GM23338 (cell line): Measurements from ENCODE around the gene GNA15. TPM values are rescaled to one million over a fixed set of nuclear protein-coding genes. Genes with fewer than 3 reads are reported as not detected.
A peak's percentile ranks its signal among the peaks of the same experiment; 100 is the strongest.

ENCODE experiments used
- ATAC-seq: fragments of 200-7000 bp; cut with Tn5 transposase; 3 replicates; pipeline ENCODE4 v1.9.1; 2020
- DNase-seq: peaks from one replicate; pipeline ENCODE4 v3.0.0-alpha.2; 2015; ENCODE audit warnings: low spot score
- H2AFZ ChIP-seq: fragments of 200-600 bp; sonication (generic); 2 replicates; pipeline ENCODE4 v1.8.0; 2016; ENCODE audit warnings: antibody characterized with exemption, mild to moderate bottlenecking, moderate library complexity
- H3F3A ChIP-seq: fragments of 200-600 bp; sonication (generic); replicated peaks from 2 replicates; pipeline ENCODE4 v1.8.0; 2017; ENCODE audit warnings: antibody characterized with exemption, mixed run types, low read depth
- H3K27ac ChIP-seq: fragments of 200-600 bp; sonication (generic); 2 replicates; pipeline ENCODE4 v1.6.1; 2016; ENCODE audit warnings: low read depth
- H3K27me3 ChIP-seq: fragments of 200-600 bp; sonication (generic); 2 replicates; pipeline ENCODE4 v1.8.0; 2016; ENCODE audit warnings: mild to moderate bottlenecking, mixed run types, moderate library complexity; ENCODE audit not compliant: insufficient read depth
- H3K36me3 ChIP-seq: fragments of 200-600 bp; sonication (generic); 2 replicates; pipeline ENCODE4 v1.8.0; 2016; ENCODE audit warnings: mild to moderate bottlenecking; ENCODE audit not compliant: insufficient read depth
- H3K4me1 ChIP-seq: fragments of 200-600 bp; sonication (generic); 2 replicates; pipeline ENCODE4 v1.8.0; 2016; ENCODE audit warnings: mild to moderate bottlenecking, moderate library complexity; ENCODE audit not compliant: insufficient read depth
- H3K4me2 ChIP-seq: fragments of 200-600 bp; sonication (generic); 2 replicates; pipeline ENCODE4 v1.7.1; 2017; ENCODE audit warnings: mixed run types
- H3K4me3 ChIP-seq: fragments of 200-600 bp; sonication (generic); 2 replicates; pipeline ENCODE4 v1.6.1; 2016; ENCODE audit warnings: mixed run types
- H3K79me2 ChIP-seq: fragments of 200-600 bp; sonication (generic); replicated peaks from 2 replicates; pipeline ENCODE4 v1.8.0; 2017; ENCODE audit warnings: mild to moderate bottlenecking; ENCODE audit not compliant: insufficient read depth
- H3K9me2 ChIP-seq: fragments of 200-600 bp; sonication (generic); 2 replicates; pipeline ENCODE4 v1.8.0; 2017; ENCODE audit not compliant: insufficient read depth
- H4K20me1 ChIP-seq: fragments of 200-600 bp; sonication (generic); replicated peaks from 2 replicates; pipeline ENCODE4 v1.8.0; 2017; ENCODE audit warnings: mild to moderate bottlenecking; ENCODE audit not compliant: insufficient read depth
- H3K27ac Mint-ChIP-seq: 2 replicates; pipeline ENCODE4 v1.8.0; 2020; ENCODE audit warnings: inconsistent platforms, mild to moderate bottlenecking, moderate library complexity, mixed read lengths
- H3K27me3 Mint-ChIP-seq: 3 replicates; pipeline ENCODE4 v1.8.0; 2022; ENCODE audit warnings: low read depth, mild to moderate bottlenecking, moderate library complexity, mixed read lengths, inconsistent platforms; ENCODE audit not compliant: insufficient read depth, poor library complexity
- H3K36me3 Mint-ChIP-seq: 3 replicates; pipeline ENCODE4 v1.8.0; 2021; ENCODE audit warnings: low read depth, mild to moderate bottlenecking, inconsistent platforms, moderate library complexity, mixed read lengths
- H3K4me1 Mint-ChIP-seq: 3 replicates; pipeline ENCODE4 v1.8.0; 2020; ENCODE audit warnings: mild to moderate bottlenecking, inconsistent platforms, mixed read lengths
- H3K4me3 Mint-ChIP-seq: 3 replicates; pipeline ENCODE4 v1.8.0; 2021; ENCODE audit warnings: moderate library complexity, mild to moderate bottlenecking, inconsistent platforms, mixed read lengths
- H3K9me3 Mint-ChIP-seq: 3 replicates; pipeline ENCODE4 v1.8.0; 2020; ENCODE audit warnings: moderate library complexity, mild to moderate bottlenecking, inconsistent platforms, mixed read lengths
- NANOG ChIP-seq: IDR thresholded peaks from 2 replicates; pipeline ENCODE4 v1.6.1; 2016; ENCODE audit warnings: antibody characterized with exemption, borderline replicate concordance
- POLR2AphosphoS5 ChIP-seq: IDR thresholded peaks from 2 replicates; pipeline ENCODE4 v1.6.1; 2016; ENCODE audit warnings: antibody characterized with exemption, low read depth
- STAT1 ChIP-seq: IDR thresholded peaks from one replicate; pipeline ENCODE4 v1.6.1; 2016; ENCODE audit warnings: antibody characterized with exemption; ENCODE audit not compliant: unreplicated experiment
- ZNF114 ChIP-seq: fragments of 250-450 bp; sonication (Bioruptor Pico); IDR thresholded peaks from 2 replicates; pipeline ENCODE4 v1.5.0; 2020; ENCODE audit warnings: mild to moderate bottlenecking, moderate library complexity
- polyA plus RNA-seq: library from polyadenylated mRNA; unstranded; fragments of >200 nt; fragmentation: Nextera tagmentation; extraction: Ambion mirVana; gene quantifications from 2 replicates; pipeline ENCODE4 v1.2.1, GENCODE V29; 2016
- total RNA-seq: library from RNA; depleted of rRNA; stranded (reverse); fragments of >200 nt; shearing (Covaris generic); gene quantifications from 2 replicates; pipeline ENCODE4 v1.2.3, GENCODE V29; 2014
- TF ChIP-seq, protein P1 (sequence below): IDR thresholded peaks from 2 replicates; pipeline ENCODE4 v1.6.1; 2016; ENCODE audit warnings: antibody characterized with exemption
- TF ChIP-seq, protein P2 (sequence below): fragments of 250-450 bp; sonication (Bioruptor Pico); IDR thresholded peaks from 2 replicates; pipeline ENCODE4 v1.5.0; 2020; ENCODE audit warnings: mild to moderate bottlenecking, moderate library complexity

The GNA15 gene
- total and polyA plus RNA-seq, 2 experiments from 2014 or later = 0.14 to 0.31 TPM

GRCh38 chr19:3186160-3186688, 50.4 kb downstream of the GNA15 start:
- peaks cover 16% of the 10 kb centered on the region for H4K20me1 ChIP-seq
- H3K36me3 ChIP-seq = no peaks in the 10 kb centered on the region
- no peak overlapping the region for H3K27ac ChIP-seq
- H3K27me3 ChIP-seq = no peaks in the 10 kb centered on the region
- ATAC-seq = peak; percentile 19
- DNase-seq = peak; percentile 47
- peaks cover 6% of the 10 kb centered on the region; the same call in 1 of the 2 replicates for H3K4me1 ChIP-seq
- no peaks in the 10 kb centered on the region for H3K9me2 ChIP-seq
- peaks cover 4% of the 10 kb centered on the region; the same call in 2 of the 3 replicates for H3K36me3 Mint-ChIP-seq
- H3K27ac Mint-ChIP-seq = peak overlapping the region; percentile 91
- peak overlapping the region; percentile 93 for H3K4me2 ChIP-seq
- H3K27me3 Mint-ChIP-seq = peaks cover 16% of the 10 kb centered on the region
- peak overlapping the region; percentile 62 for H3K4me3 ChIP-seq
- TF ChIP-seq STAT1 (no peak), POLR2AphosphoS5 (no peak)
- no peaks in the 10 kb centered on the region for H3F3A ChIP-seq
- H3K9me3 Mint-ChIP-seq = no peaks in the 10 kb centered on the region
- H2AFZ ChIP-seq = no peak overlapping the region
- H3K4me3 Mint-ChIP-seq = peak overlapping the region; percentile 91
- peaks cover 22% of the 10 kb centered on the region for H3K4me1 Mint-ChIP-seq
- H3K79me2 ChIP-seq = peaks cover 50% of the 10 kb centered on the region

DNA sequence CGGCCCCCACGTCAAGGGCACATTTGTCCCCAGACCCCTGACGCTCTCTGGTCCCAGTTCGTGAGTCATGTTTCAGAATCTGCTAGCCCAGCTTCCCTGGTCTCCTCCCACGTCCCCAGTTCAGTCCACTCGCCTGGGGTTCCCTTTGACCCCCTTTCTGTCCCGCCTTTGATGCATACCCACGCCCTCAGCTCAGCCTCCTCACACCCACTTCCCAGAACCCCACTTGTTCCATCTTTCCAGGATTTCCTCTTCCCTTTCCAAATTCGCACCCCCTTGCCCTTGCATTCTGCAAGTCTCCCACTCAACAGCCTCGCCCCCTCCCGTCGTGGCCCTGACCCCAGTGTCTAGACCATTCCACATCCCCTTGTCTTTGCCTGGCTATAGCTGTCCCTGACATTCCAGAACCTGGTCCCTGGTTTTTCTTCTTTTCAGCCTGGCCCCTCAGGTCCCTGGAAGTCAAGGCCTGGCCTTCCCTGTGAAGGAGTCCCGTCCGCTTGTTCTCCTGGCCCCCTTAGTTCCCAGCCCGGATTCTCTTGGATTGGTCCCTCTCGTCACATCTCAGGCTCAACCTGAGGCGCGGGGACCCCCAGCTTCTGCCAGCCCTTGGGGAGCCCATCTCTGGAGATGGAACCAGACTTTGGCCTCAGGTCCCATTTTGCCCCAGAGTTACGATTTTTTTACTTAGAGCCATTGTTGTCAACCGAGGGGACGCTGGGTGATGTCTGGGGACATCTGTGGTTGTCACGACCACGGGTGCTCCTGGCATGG, 51.2 kb downstream of the GNA15 start:
- ATAC-seq (no peak), DNase-seq (no peak)
- no peak overlapping the region for H3K27ac ChIP-seq
- peaks cover 22% of the 10 kb centered on the region for H3K4me1 Mint-ChIP-seq
- peak overlapping the region; percentile 91 for H3K27ac Mint-ChIP-seq
- TF ChIP-seq, protein P1, sequence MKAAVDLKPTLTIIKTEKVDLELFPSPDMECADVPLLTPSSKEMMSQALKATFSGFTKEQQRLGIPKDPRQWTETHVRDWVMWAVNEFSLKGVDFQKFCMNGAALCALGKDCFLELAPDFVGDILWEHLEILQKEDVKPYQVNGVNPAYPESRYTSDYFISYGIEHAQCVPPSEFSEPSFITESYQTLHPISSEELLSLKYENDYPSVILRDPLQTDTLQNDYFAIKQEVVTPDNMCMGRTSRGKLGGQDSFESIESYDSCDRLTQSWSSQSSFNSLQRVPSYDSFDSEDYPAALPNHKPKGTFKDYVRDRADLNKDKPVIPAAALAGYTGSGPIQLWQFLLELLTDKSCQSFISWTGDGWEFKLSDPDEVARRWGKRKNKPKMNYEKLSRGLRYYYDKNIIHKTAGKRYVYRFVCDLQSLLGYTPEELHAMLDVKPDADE = no peak
- H3K36me3 Mint-ChIP-seq = peaks cover 4% of the 10 kb centered on the region; the same call in 2 of the 3 replicates
- no peaks in the 10 kb centered on the region for H3K9me3 Mint-ChIP-seq
- peaks cover 16% of the 10 kb centered on the region for H4K20me1 ChIP-seq
- no peaks in the 10 kb centered on the region for H3K36me3 ChIP-seq
- peak overlapping the region; percentile 93 for H3K4me2 ChIP-seq
- H3K9me2 ChIP-seq = no peaks in the 10 kb centered on the region
- peaks cover 6% of the 10 kb centered on the region; the same call in 1 of the 2 replicates for H3K4me1 ChIP-seq
- peak overlapping the region; percentile 91 for H3K4me3 Mint-ChIP-seq
- H2AFZ ChIP-seq = no peak overlapping the region
- peaks cover 18% of the 10 kb centered on the region for H3K27me3 Mint-ChIP-seq
- H3F3A ChIP-seq = no peaks in the 10 kb centered on the region
- H3K27me3 ChIP-seq = no peaks in the 10 kb centered on the region
- H3K4me3 ChIP-seq = peak overlapping the region; percentile 62
- H3K79me2 ChIP-seq = peaks cover 56% of the 10 kb centered on the region

DNA sequence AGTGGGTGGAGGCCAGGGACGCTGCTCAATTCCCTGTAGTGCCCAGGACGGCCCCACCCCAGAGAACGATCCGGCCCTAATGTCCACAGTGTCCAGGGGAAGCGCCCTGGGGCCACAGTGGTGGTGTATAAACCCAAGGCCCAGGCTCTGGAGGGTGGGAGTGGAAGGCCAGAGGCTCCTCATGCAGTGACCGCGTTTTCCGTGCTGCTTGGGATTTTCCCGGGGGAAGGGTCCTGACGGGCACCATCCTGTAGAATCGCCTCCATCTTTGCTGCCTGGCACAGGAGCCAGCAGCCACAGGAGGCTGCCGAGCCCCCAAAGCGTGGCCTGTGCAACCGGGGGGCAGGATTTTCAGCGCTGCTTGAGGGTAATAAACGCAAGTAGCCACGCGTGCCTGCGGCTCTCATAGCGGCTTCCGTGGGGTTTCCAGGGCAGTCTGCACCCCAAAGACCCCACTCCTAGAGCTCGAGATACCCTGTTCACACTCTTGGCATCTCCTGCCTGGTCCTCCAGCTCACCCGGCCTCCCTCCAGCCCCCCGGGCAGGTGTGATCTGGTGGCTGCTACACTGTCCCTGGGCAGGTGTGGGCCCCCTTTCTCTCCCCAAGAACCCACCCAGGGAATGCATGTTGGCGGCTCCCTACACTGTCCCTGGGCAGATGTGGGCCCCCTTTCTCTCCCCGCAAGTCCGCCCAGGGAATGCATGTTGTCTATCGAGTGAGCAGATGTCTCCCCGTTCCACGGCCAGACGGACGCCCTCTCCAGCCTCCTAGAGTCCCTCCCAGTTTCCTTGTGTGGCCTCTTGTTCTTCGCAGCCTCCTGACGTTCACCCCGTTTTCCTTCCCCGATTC, 52.1 kb downstream of the GNA15 start:
- Mint-ChIP-seq H3K36me3 (peaks cover 4% of the 10 kb centered on the region; the same call in 2 of the 3 replicates), H3K9me3 (no peaks in the 10 kb centered on the region), H3K4me3 (peak overlapping the region; percentile 91; the same call in 2 of the 3 replicates), H3K4me1 (peaks cover 22% of the 10 kb centered on the region), H3K27me3 (peaks cover 18% of the 10 kb centered on the region), H3K27ac (no peak overlapping the region)
- Histone ChIP-seq H3K79me2 (peaks cover 56% of the 10 kb centered on the region), H3K4me3 (no peak overlapping the region; the same call in 1 of the 2 replicates), H3K36me3 (no peaks in the 10 kb centered on the region), H4K20me1 (peaks cover 16% of the 10 kb centered on the region), H3F3A (no peaks in the 10 kb centered on the region), H3K4me2 (peak overlapping the region; percentile 93; the same call in 1 of the 2 replicates), H2AFZ (no peak overlapping the region), H3K9me2 (no peaks in the 10 kb centered on the region), H3K27ac (no peak overlapping the region), H3K27me3 (no peaks in the 10 kb centered on the region), H3K4me1 (peaks cover 6% of the 10 kb centered on the region; the same call in 1 of the 2 replicates)
- DNase-seq (no peak), ATAC-seq (no peak)
- TF ChIP-seq NANOG = no peak
- TF ChIP-seq, protein P2, sequence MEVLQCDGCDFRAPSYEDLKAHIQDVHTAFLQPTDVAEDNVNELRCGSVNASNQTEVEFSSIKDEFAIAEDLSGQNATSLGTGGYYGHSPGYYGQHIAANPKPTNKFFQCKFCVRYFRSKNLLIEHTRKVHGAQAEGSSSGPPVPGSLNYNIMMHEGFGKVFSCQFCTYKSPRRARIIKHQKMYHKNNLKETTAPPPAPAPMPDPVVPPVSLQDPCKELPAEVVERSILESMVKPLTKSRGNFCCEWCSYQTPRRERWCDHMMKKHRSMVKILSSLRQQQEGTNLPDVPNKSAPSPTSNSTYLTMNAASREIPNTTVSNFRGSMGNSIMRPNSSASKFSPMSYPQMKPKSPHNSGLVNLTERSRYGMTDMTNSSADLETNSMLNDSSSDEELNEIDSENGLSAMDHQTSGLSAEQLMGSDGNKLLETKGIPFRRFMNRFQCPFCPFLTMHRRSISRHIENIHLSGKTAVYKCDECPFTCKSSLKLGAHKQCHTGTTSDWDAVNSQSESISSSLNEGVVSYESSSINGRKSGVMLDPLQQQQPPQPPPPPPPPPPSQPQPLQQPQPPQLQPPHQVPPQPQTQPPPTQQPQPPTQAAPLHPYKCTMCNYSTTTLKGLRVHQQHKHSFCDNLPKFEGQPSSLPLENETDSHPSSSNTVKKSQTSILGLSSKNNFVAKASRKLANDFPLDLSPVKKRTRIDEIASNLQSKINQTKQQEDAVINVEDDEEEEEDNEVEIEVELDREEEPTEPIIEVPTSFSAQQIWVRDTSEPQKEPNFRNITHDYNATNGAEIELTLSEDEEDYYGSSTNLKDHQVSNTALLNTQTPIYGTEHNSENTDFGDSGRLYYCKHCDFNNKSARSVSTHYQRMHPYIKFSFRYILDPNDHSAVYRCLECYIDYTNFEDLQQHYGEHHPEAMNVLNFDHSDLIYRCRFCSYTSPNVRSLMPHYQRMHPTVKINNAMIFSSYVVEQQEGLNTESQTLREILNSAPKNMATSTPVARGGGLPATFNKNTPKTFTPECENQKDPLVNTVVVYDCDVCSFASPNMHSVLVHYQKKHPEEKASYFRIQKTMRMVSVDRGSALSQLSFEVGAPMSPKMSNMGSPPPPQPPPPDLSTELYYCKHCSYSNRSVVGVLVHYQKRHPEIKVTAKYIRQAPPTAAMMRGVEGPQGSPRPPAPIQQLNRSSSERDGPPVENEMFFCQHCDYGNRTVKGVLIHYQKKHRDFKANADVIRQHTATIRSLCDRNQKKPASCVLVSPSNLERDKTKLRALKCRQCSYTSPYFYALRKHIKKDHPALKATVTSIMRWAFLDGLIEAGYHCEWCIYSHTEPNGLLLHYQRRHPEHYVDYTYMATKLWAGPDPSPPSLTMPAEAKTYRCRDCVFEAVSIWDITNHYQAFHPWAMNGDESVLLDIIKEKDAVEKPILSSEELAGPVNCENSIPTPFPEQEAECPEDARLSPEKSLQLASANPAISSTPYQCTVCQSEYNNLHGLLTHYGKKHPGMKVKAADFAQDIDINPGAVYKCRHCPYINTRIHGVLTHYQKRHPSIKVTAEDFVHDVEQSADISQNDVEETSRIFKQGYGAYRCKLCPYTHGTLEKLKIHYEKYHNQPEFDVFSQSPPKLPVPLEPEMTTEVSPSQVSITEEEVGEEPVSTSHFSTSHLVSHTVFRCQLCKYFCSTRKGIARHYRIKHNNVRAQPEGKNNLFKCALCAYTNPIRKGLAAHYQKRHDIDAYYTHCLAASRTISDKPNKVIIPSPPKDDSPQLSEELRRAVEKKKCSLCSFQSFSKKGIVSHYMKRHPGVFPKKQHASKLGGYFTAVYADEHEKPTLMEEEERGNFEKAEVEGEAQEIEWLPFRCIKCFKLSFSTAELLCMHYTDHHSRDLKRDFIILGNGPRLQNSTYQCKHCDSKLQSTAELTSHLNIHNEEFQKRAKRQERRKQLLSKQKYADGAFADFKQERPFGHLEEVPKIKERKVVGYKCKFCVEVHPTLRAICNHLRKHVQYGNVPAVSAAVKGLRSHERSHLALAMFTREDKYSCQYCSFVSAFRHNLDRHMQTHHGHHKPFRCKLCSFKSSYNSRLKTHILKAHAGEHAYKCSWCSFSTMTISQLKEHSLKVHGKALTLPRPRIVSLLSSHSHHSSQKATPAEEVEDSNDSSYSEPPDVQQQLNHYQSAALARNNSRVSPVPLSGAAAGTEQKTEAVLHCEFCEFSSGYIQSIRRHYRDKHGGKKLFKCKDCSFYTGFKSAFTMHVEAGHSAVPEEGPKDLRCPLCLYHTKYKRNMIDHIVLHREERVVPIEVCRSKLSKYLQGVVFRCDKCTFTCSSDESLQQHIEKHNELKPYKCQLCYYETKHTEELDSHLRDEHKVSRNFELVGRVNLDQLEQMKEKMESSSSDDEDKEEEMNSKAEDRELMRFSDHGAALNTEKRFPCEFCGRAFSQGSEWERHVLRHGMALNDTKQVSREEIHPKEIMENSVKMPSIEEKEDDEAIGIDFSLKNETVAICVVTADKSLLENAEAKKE (CRISPR knock-in tag) = no peak
- no peak for TF ChIP-seq ZNF114 (CRISPR knock-in tag)
